Measurements from ENCODE around the gene SLC35E3. TPM values are rescaled to one million over a fixed set of nuclear protein-coding genes. Genes with fewer than 3 reads are reported as not detected.

Gene SLC35E3
- total RNA-seq, 4 donors from 2014 or later = 2.8 to 6.9 (median 3.7) TPM

DNA sequence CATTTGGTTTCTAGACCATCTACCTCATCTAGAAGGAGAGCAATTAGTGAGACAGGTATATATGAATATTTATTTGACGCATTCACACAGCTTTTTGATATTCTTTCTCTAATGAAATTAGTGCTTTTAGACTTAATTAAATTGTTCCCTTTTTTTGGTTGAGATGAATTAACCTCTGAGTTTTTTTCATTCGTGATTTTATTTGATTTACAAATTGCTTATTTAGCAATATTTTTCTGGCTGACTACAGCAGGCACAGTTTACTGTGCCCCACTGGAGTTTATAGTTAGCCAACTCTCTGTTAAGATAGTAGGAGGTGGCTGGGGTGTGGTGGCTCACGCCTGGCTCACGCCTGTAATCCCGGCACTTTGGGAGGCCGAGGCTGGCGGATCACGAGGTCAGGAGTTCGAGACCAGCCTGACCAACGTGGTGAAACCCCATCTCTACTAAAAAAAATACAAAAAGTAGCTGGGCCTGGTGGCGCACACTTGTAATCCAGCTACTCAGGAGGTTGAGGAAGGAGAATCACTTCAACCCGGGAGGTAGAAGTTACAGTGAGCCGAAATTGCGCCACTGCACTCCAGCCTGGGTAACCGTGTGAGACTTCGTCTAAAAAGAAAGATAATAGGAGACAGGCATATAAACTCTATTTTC is 78.7 kb downstream of the SLC35E3 start:
- DNase-seq (ENCODE audit: low spot score) (no peak), ATAC-seq (ENCODE audit: low FRiP score) (no peak)
- TF ChIP-seq, protein P1, sequence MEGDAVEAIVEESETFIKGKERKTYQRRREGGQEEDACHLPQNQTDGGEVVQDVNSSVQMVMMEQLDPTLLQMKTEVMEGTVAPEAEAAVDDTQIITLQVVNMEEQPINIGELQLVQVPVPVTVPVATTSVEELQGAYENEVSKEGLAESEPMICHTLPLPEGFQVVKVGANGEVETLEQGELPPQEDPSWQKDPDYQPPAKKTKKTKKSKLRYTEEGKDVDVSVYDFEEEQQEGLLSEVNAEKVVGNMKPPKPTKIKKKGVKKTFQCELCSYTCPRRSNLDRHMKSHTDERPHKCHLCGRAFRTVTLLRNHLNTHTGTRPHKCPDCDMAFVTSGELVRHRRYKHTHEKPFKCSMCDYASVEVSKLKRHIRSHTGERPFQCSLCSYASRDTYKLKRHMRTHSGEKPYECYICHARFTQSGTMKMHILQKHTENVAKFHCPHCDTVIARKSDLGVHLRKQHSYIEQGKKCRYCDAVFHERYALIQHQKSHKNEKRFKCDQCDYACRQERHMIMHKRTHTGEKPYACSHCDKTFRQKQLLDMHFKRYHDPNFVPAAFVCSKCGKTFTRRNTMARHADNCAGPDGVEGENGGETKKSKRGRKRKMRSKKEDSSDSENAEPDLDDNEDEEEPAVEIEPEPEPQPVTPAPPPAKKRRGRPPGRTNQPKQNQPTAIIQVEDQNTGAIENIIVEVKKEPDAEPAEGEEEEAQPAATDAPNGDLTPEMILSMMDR (IDR thresholded peaks at IDR 0.05) = no peak

DNA sequence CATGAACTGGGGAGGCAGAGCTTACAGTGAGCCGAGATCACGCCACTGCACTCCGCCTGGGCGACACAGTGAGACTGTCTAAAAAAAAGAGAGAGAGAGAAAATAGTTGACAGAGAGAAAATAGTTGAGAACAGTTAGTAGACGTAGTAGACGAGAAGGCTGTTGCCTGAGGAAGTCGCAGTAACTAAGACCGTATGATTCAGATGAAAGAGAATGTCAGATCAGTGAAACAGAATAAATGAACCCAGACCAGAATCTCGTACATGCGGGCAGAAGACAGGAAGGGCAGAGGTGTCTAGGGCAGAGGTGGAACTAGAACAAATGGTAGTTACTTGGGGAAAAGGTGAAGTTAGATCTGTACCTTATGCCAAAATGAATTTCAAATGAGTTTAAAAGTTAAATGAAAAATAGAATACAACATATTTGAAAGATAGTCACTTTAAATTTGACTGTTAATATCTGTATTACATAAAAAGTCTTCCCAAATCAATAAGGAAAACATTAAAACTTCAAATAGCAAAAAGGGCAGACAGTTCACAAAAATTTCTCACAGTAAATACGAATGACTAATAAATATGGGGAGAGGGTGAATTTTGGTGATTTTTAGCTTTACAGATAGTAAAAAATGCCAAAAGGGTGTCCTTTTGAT is 79.7 kb downstream of the SLC35E3 start:
- ATAC-seq (ENCODE audit: low FRiP score) (no peak), DNase-seq (ENCODE audit: low spot score) (no peak)
- TF ChIP-seq, protein P1 (IDR thresholded peaks at IDR 0.05) = no peak

DNA sequence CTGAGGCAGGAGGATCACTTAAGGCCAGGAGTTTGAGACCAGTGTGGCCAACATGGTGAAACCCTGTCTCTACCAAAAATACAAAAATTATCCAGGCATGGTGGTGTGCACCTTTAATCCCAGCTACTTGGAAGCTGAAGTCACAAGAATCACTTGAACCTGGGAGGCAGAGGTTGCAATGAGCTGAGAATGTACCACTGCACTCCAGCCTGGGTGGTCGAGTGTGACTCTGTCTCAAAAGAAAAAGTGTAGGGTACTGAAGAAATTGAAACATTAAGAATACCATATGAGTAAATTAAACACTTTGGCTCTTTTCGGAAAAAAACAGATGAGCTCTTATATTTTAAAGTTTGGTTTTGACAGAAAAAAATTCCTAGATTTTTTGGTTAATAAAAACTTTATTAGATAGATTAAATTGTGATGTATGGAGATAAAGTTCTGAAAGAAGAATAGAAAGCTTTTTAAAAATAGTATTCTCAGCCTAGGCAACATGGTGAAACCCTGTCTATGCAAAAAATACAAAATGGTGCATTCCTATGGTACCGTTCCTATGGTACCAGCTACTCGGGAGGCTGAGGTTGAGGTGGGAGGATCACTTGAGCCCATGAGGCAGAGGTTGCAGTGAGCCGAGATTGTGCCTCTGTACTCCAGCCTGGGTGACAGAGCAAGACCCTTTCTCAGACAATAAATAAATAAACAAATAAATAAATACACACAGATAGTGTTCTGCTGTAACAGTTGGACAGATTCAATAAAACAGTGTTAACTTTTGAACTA is 82.1 kb downstream of the SLC35E3 start:
- ATAC-seq (ENCODE audit: low FRiP score) (no peak), DNase-seq (ENCODE audit: low spot score) (no peak)
- TF ChIP-seq, protein P1 (IDR thresholded peaks at IDR 0.05) = no peak

DNA sequence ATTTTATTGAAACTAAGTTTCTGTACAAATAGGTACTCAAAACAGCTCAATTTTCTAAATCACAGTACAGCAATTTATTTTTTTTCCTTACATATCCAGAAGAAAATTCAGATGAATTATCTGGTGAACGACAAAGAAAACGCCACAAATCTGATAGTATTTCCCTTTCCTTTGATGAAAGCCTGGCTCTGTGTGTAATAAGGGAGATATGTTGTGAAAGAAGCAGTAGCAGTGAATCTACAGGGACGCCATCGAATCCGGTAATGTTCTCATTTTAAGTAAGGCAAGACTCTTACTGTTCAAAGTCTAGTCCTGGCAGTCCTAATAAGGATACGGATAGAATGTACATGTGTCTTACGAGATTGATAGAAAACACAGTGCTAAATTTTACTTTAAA is 82.7 kb downstream of the SLC35E3 start:
- TF ChIP-seq, protein P1 (IDR thresholded peaks at IDR 0.05) = no peak

More for the DNA sequence above, 82.7 kb downstream of the SLC35E3 start:
- no peak for ATAC-seq (ENCODE audit: low FRiP score)
- DNase-seq (ENCODE audit: low spot score) = no peak

Other genes with a start within 250 kb of the SLC35E3 start
- gene RAP1B, start 135.3 kb upstream of the SLC35E3 start, total RNA-seq = 100 to 1,000 TPM; 207 to 298 (median 244) TPM
- 10 to 100 TPM; 27.1 to 48.9 (median 29.8) TPM for gene NUP107, start 59.2 kb upstream of the SLC35E3 start, total RNA-seq
- gene MDM2, start 62.0 kb downstream of the SLC35E3 start, total RNA-seq = 10 to 100 TPM; 44.3 to 84.2 (median 70.1) TPM
- 100 to 1,000 TPM; 233 to 478 (median 301) TPM for gene CPM, start 187.0 kb downstream of the SLC35E3 start, total RNA-seq

Data from omental fat pad (tissue), 4 donors.